HG02885 (cell line): ENCODE results near the gene CLEC18C.
"Not testable (repeated sequence)": the region's sequence is repeated elsewhere in the genome, so short reads cannot be mapped to it uniquely, and the experiment has no call there.

Experiments
- ATAC-seq: cut with Tn5 transposase; IDR thresholded peaks from one replicate; pipeline ENCODE4 v1.9.1; 2021; ENCODE audit warnings: mild to moderate bottlenecking; ENCODE audit not compliant: unreplicated experiment, poor library complexity

The CLEC18C gene

GRCh38 chr16:70204010-70204409 lies 30.4 kb downstream of the CLEC18C start:
- ATAC-seq, result not testable (repeated sequence)

GRCh38 chr16:70204668-70205405 lies 31.2 kb downstream of the CLEC18C start:
- ATAC-seq, result not testable (repeated sequence)

- ATAC-seq, result not testable (repeated sequence)
Measured at GRCh38 chr16:70206382-70206781, 32.8 kb downstream of the CLEC18C start.

- not testable (repeated sequence) for ATAC-seq
Measured at GRCh38 chr16:70218586-70218985, 45.0 kb downstream of the CLEC18C start.

GRCh38 chr16:70222574-70222973 lies 49.0 kb downstream of the CLEC18C start:
- ATAC-seq, result not testable (repeated sequence)

GRCh38 chr16:70223216-70223615 lies 49.6 kb downstream of the CLEC18C start:
- not testable (repeated sequence) for ATAC-seq

- not testable (repeated sequence) for ATAC-seq
Measured at GRCh38 chr16:70223971-70224513, 50.5 kb downstream of the CLEC18C start.

- not testable (repeated sequence) for ATAC-seq
Measured at GRCh38 chr16:70224645-70225044, 51.1 kb downstream of the CLEC18C start.

- ATAC-seq, result not testable (repeated sequence)
Measured at GRCh38 chr16:70225430-70225829, 51.8 kb downstream of the CLEC18C start.

- not testable (repeated sequence) for ATAC-seq
Measured at GRCh38 chr16:70226024-70226423, 52.4 kb downstream of the CLEC18C start.

- not testable (repeated sequence) for ATAC-seq
Measured at GRCh38 chr16:70231831-70232230, 58.2 kb downstream of the CLEC18C start.
